ENCODE measurements around the gene PKN3. TPM values are rescaled to one million over a fixed set of nuclear protein-coding genes. Genes with fewer than 3 reads are reported as not detected.
A peak's percentile ranks its signal among the peaks of the same experiment; 100 is the strongest.
"Not testable (repeated sequence)": the region's sequence is repeated elsewhere in the genome, so short reads cannot be mapped to it uniquely, and the experiment has no call there.

PKN3 gene
- total RNA-seq, 2 experiments from 2014 or later = 0.95 to 1.9 TPM

DNA sequence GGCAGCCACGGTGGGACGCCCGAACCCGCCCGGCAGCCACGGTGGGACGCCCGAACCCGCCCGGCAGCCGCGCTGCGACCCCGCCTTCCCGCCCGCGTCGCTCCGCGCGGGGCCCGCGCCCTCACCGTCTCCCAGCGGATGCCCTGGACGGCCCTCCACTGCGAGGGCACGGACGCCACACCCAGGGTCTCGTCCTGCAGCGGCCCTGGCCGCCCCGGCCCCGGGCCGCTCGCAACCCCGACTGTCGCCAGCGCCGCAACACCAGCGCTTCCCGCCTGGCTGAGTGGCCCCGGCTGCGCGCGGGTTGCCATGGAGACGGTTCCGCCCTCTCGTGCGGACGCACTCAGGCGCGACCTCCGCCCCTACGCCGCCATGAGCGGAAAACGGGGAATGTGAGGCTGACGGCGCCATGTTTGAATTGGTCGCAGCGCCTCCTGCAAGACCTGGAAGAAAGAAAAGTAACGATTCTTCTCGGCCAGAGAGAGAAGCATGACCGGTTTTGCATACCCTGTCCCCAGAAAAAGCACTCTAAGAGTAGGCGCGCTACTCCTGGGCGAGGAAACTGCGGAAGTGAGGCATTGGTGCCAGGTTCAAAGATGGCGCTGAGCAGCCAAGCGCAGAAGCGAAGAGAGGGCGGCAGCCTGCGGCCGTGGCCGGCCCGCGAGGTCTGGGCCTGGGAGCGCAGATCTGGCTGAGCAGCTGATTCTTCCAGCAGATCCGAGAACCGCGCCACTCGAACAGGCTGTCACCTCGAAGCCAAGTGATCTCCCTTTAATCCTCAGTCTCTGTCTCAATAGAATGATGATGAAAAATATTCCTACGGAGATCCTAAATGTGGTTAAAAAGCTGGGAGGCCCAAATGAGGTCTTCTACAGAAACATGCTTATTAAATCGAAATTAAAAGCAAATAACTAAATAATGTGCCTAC is 45.6 kb upstream of the PKN3 start, which contains the start of gene DYNC2I2:
DYNC2I2 (minus strand) TSS at position 432 of the 928 bp plus-strand sequence; CDS start at position 311, 121 bp downstream.
- no peak for TF ChIP-seq CTCF (IDR thresholded peaks at IDR 0.05)
- Histone ChIP-seq H3K27me3 (ENCODE audit: control insufficient read depth in 1 of 2, insufficient read depth in 2 of 2, low read length in 2 of 2) (no peaks in the 10 kb centered on the region), H3K27ac (ENCODE audit: low read depth in 1 of 2, low read length in 2 of 2) (peak within 1 kb of the TSS; percentile 94 to 96), H3K36me3 (ENCODE audit: insufficient read depth, low read length) (no peaks in the 10 kb centered on the region), H3K4me1 (ENCODE audit: insufficient read depth, low read length) (peaks cover 13% of the 10 kb centered on the region), H3K4me3 (ENCODE audit: low read length) (peak within 1 kb of the TSS; percentile 64), H3K9me3 (ENCODE audit: control insufficient read depth in 1 of 2, insufficient read depth in 1 of 2, low read length in 2 of 2) (no peaks in the 10 kb centered on the region)
- peaks cover 8% of the 10 kb centered on the region for H3K4me1 Mint-ChIP-seq (ENCODE audit: low read depth)
- H3K27me3 Mint-ChIP-seq = no peaks in the 10 kb centered on the region
- H3K9me3 Mint-ChIP-seq = no peaks in the 10 kb centered on the region
- ATAC-seq (ENCODE audit: poor library complexity) (peak; percentile 98), DNase-seq (peak; percentile 94 to 99 (median 96))
- ChIA-PET POLR2A (interaction anchor here (1.1 to 1.8 kb wide), 5 partner anchors 28 to 162 kb away, joined by 3 to 15 read pairs (median 5); partner anchors contain the start of genes ENDOG, SET and ZDHHC12), CTCF (interaction anchor here (0.5 to 1.1 kb wide), 2 partner anchors 8 to 20 kb away, joined by 3 read pairs; no protein-coding TSS in a partner anchor)
- peak within 1 kb of the TSS; percentile 96 for H3K4me3 Mint-ChIP-seq
- intact Hi-C loops (cut with DNase I, micrococcal nuclease) = loop anchor here (1.0 to 5.0 kb wide), 5 partner anchors 33 to 161 kb away; partner anchors contain the start of genes SET (in 2 of the 2), ENDOG (in 1 of the 2), PKN3 (in 1 of the 2) and ZDHHC12 (in 1 of the 2)
- peaks cover 3% of the 10 kb centered on the region for H3K36me3 Mint-ChIP-seq (ENCODE audit: low read depth)
- H3K27ac Mint-ChIP-seq = peak within 1 kb of the TSS; percentile 95

- Mint-ChIP-seq H3K27me3 (no peaks in the 10 kb centered on the region), H3K4me3 (peak overlapping the region; percentile 96), H3K9me3 (no peaks in the 10 kb centered on the region), H3K27ac (peak overlapping the region; percentile 95), H3K36me3 (ENCODE audit: low read depth) (peaks cover 3% of the 10 kb centered on the region), H3K4me1 (ENCODE audit: low read depth) (peaks cover 8% of the 10 kb centered on the region)
- peak overlapping the region; percentile 64 for H3K4me3 ChIP-seq (ENCODE audit: low read length)
- no peak for TF ChIP-seq CTCF (IDR thresholded peaks at IDR 0.05)
- no peaks in the 10 kb centered on the region for H3K9me3 ChIP-seq (ENCODE audit: control insufficient read depth in 1 of 2, insufficient read depth in 1 of 2, low read length in 2 of 2)
- H3K4me1 ChIP-seq (ENCODE audit: insufficient read depth, low read length) = peaks cover 13% of the 10 kb centered on the region
- H3K36me3 ChIP-seq (ENCODE audit: insufficient read depth, low read length) = no peaks in the 10 kb centered on the region
- H3K27me3 ChIP-seq (ENCODE audit: control insufficient read depth in 1 of 2, insufficient read depth in 2 of 2, low read length in 2 of 2) = no peaks in the 10 kb centered on the region
- intact Hi-C loops (cut with DNase I, micrococcal nuclease) = loop anchor here (2.0 to 5.0 kb wide), 4 partner anchors 45 to 160 kb away; partner anchors contain the start of genes ENDOG (in 1 of the 2), PKN3 (in 1 of the 2), ZDHHC12 (in 1 of the 2) and ZER1 (in 1 of the 2)
- ChIA-PET CTCF (interaction anchor here (1.1 kb wide), 1 partner anchor 9 kb away, joined by 3 read pairs; no protein-coding TSS in a partner anchor), POLR2A (interaction anchor here (0.6 to 1.8 kb wide), 6 partner anchors 27 to 325 kb away, joined by 3 to 15 read pairs (median 4); partner anchors contain the start of genes ENDOG, SET and ZDHHC12)
- DNase-seq (no peak), ATAC-seq (ENCODE audit: poor library complexity) (no peak)
- H3K27ac ChIP-seq (ENCODE audit: low read depth in 1 of 2, low read length in 2 of 2) = peak overlapping the region; percentile 94 to 96
Observed at GRCh38 chr9:128657344-128657704, 45.0 kb upstream of the PKN3 start.

DNA sequence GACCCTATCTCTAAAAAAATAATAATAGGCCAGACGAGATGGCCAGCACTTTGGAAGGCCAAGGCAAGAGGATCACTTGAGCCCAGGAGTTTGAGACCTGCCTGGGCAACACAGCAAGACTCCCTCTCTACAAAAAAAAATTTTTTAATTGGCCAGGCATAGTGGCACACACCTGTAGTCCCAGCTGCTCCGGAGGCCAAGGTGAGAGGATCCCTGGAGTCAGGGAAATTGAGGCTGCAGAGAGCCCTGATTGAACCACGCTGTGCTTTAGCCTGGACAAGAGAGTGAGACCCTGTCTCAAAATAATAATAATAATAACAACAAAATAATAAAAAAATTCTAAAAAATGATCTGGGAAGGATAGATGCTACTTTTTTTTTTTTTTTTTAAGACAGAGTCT is 44.5 kb upstream of the PKN3 start:
- no peak overlapping the region for H3K4me3 Mint-ChIP-seq
- Histone ChIP-seq H3K36me3 (ENCODE audit: insufficient read depth, low read length) (no peaks in the 10 kb centered on the region), H3K9me3 (ENCODE audit: control insufficient read depth in 1 of 2, insufficient read depth in 1 of 2, low read length in 2 of 2) (no peaks in the 10 kb centered on the region), H3K27me3 (ENCODE audit: control insufficient read depth in 1 of 2, insufficient read depth in 2 of 2, low read length in 2 of 2) (no peaks in the 10 kb centered on the region), H3K27ac (ENCODE audit: low read depth in 1 of 2, low read length in 2 of 2) (no peak overlapping the region), H3K4me1 (ENCODE audit: insufficient read depth, low read length) (peaks cover 13% of the 10 kb centered on the region), H3K4me3 (ENCODE audit: low read length) (no peak overlapping the region)
- H3K36me3 Mint-ChIP-seq (ENCODE audit: low read depth) = peaks cover 3% of the 10 kb centered on the region
- peak overlapping the region; percentile 95 for H3K27ac Mint-ChIP-seq
- no peak for TF ChIP-seq CTCF (IDR thresholded peaks at IDR 0.05)
- no peak for DNase-seq
- CTCF ChIA-PET = no interaction called here
- no peak for ATAC-seq (ENCODE audit: poor library complexity)
- intact Hi-C loops (cut with DNase I, micrococcal nuclease) = loop anchor here (2.0 to 5.0 kb wide), 4 partner anchors 45 to 160 kb away; partner anchors contain the start of genes ENDOG (in 1 of the 2), PKN3 (in 1 of the 2), ZDHHC12 (in 1 of the 2) and ZER1 (in 1 of the 2)
- H3K9me3 Mint-ChIP-seq = no peaks in the 10 kb centered on the region
- H3K27me3 Mint-ChIP-seq = no peaks in the 10 kb centered on the region
- peaks cover 8% of the 10 kb centered on the region for H3K4me1 Mint-ChIP-seq (ENCODE audit: low read depth)
- POLR2A ChIA-PET = interaction anchor here (0.6 to 1.8 kb wide), 4 partner anchors 27 to 324 kb away, joined by 3 to 15 read pairs (median 10); partner anchors contain the start of genes SET and ZDHHC12

GRCh38 chr9:128666481-128666941 is 35.8 kb upstream of the PKN3 start:
- not testable (repeated sequence) for H3K36me3 Mint-ChIP-seq (ENCODE audit: low read depth)

More at GRCh38 chr9:128666481-128666941, 35.8 kb upstream of the PKN3 start:
- H3K27ac Mint-ChIP-seq; H3K4me1 ChIP-seq (ENCODE audit: insufficient read depth, low read length); H3K27ac ChIP-seq (ENCODE audit: low read depth in 1 of 2, low read length in 2 of 2); H3K4me3 ChIP-seq (ENCODE audit: low read length); H3K27me3 Mint-ChIP-seq; POLR2A ChIA-PET; H3K27me3 ChIP-seq (ENCODE audit: control insufficient read depth in 1 of 2, insufficient read depth in 2 of 2, low read length in 2 of 2); H3K9me3 ChIP-seq (ENCODE audit: control insufficient read depth in 1 of 2, insufficient read depth in 1 of 2, low read length in 2 of 2); H3K4me1 Mint-ChIP-seq (ENCODE audit: low read depth); H3K36me3 ChIP-seq (ENCODE audit: insufficient read depth, low read length); intact Hi-C loops (cut with DNase I, micrococcal nuclease); CTCF ChIA-PET; H3K9me3 Mint-ChIP-seq; DNase-seq; ATAC-seq (ENCODE audit: poor library complexity); H3K4me3 Mint-ChIP-seq: not testable (repeated sequence)

Measured in CD4-positive, alpha-beta T cell (primary cell).